CD4-positive, alpha-beta T cell treated with Interleukin-15 for 1 hour (primary cell): ENCODE results near the gene ZNF221.
"Not testable (repeated sequence)": the region's sequence is repeated elsewhere in the genome, so short reads cannot be mapped to it uniquely, and the experiment has no call there.

ENCODE experiments used
- DNase-seq: peaks from one replicate; pipeline ENCODE4 v3.0.0-alpha.2; 2020

The ZNF221 gene

DNA sequence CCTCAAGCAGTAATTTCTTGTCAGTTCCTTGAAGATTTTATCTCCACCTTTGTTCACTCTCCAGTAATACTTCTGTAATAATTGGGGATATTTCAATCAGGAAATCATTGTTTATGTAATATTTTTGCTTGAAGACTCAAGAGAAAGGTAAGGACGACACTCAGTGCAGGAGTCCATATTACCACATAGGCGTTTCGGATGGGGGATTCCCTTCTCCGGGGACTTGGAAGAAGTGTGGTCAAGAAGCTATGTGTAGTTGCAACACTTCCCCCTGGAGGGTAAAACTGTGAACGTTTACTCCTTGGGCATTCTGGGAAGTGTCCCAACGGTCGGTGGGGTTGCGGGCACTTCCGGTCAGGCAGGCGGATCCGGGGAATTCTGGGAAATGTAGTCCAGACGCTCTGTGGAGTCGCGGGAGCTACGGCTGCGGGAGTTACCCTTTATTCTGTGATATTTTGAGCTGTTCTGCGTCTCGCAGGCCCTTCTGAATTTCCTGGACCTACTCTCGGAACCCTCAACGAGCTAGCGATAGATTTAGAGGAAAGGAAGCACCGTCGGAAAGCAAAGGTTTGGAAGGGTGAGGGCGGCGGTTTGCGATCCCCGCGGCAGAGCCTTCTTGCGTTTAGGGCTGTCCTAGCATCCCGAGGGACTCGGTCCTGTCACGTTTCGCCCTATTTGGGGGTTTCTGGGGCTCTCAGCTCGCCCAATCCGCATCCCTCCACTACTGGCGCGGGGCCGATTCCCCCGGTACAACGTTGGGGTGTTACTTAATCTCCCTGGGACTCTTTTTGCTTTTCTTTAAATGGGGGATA, at the start of gene ZNF221:
Gene ZNF221, plus strand, starts transcription at position 395 of the 812 bp plus-strand sequence. CDS start 11,499 bp downstream, outside the sequence.
- peak; percentile 82 for DNase-seq

DNA sequence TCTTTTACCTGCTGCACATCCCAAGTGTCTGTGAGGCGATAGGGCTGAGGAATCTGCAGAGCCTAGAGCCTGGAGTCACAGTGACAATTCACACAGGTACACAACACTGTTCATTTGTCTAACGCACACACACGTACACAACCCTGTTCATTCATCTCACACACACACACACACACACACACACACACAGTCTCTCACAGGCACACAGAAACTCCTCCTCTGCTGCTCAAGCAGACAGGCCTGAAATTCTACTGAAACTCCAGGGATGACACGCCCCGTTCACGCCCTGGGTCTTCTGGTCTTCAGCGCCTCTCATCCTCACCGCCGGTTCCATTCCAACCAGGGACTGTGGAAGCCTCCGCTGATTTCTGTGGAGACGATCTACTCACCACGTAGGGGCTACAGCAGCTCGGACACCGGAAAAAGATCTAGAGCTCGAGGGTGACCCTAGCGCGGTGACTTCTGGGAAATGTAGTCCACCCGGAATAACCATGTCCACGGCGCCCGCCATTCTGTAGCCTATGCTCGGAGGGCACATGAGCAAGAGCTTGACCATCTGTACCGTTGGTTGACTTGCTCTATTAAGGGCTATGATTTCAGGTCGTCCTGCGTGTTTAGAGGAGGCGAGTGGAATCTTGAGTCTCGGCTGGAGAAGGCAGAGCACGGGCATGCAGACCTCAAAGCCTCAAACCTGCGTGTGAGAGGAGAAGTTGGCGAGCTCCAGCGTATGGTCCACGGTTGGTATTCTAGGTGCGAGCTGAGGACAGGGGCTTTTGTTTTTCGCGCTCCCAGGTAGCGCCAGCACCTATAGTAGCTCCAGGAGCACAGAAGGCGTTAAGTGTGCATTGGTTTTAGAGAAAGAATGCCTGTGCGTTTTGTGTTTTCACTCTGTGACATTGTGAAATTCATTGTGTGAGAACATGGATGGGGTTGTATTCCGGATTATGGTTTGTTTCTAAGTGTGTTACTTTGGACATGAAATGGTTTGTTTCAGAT, 49.3 kb upstream of the ZNF221 start:
- peak; percentile 60 for DNase-seq

DNA sequence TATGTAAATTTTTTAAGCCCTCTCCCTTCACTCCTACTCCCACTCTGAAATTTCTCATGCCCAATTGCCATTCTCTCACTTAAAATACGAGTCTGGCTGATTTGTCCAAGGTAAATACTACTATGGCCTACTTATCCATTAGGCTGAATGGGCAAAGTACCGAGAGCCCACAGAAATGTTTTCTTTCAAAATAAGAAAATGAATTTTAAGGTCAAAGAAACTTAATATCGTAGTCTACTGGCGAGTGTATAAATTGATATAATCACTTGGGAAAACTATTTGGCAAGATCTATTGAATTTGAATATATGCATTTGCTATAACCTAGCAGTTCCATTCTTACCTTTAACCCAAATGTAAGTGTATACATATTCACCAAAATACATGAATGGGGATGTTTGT, 48.6 kb upstream of the ZNF221 start:
- DNase-seq: no peak

DNA sequence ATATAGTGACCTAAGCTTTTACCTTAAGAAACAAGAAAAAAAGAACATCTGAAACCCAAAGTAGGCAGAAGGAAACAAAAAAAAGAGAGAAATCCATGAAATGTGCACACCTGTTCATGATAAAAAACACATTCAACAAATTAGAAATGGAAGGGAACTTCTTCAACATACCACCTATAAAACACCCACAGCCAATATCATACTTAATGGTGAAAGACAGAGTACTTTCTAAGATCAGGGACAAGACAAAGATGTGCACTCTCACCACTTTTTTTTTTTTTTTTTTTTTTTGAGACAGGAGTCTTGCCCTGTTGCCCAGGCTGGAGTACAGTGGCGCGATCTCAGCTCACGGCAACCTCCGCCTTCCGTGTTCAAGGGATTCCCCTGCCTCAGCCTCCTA, 45.1 kb upstream of the ZNF221 start:
- no peak for DNase-seq

DNA sequence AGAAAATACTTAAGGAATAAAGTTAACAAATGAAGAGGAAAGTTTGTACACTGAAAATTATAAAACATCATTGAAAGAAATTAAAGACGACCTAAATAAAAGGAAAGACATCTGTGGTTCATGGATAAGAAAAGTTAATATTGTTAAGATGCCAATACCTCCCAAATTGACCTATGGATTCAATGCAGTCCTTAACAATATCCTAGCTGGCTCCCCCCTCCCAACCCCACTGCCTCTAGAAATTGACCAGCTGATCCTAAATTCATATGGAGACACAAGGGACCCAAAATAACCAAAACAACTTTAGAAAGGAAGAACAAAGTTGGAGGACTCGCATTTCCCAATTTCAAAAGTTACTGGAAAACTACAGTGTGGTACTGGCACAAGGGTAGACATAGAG, 44.3 kb upstream of the ZNF221 start:
- no peak for DNase-seq

DNA sequence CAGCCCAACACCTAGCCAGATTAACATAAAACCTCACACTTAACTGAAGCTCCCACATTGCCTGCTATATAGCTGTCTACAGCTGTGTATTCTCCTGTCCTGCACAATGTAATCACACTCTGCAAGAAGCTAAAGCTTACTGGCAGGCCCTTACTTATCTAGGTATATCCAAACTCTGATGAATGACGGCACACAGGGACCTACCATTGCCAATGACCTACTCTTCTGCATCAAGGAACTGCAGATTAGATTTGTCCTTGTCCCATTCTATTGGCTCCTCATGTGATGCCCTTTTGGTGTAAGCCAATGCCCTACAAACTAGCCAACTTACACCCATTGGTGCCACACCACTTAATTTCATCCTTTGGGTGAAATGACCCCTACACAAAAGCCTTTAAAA, 42.4 kb upstream of the ZNF221 start:
- DNase-seq: no peak

DNA sequence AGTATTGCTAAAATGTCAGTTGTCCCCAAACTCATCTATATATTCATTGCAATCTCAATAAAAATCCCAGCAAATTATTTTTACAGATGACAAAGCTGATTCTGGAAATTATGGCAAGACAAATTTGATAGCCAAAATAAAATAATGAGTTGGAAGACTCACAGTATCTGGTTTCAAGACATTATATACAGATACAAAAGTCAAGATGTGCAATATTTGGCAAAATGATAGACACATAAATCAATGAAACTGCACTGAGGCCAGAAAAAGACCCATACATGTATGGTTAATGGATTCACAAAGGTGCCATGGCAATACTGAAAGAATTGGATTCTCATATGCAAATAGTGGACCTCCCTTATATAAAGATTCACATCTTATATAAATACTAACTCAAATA, 40.1 kb upstream of the ZNF221 start:
- DNase-seq: no peak

DNA sequence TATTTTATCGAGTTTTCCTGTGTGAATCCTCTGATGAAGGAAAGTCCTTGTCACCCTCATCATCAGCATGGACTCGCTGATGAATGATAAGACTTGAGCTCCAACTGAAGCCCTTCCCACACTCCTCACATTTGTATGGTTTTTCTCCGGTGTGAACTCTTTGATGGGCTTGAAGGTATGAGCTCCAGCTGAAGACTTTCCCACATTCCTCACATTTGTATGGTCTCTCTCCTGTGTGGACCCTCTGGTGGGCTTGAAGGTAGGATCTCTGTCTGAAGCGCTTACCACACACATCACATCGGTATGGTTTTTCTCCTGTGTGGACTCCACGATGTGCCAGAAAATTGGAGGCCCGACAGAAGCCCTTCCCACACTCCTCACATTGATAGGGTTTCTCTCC, 37.6 kb upstream of the ZNF221 start:
- DNase-seq: no peak

DNA sequence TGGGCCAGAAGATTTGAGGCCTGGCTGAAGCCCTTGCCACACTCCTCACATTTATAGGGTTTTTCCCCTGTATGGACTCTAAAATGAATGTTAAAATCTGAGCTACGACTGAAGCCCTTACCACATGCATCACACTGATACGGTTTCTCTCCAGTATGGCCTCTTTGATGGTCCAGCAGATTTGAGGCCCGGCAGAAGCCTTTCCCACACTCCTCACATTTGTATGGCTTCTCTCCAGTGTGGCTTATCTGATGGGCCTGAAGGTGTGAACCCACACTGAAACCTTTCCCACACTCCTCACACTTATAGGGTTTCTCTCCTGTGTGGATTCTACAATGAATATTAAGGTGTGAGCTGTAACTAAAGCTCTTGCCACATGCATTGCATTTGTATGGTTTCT, 37.0 kb upstream of the ZNF221 start:
- DNase-seq: no peak

DNA sequence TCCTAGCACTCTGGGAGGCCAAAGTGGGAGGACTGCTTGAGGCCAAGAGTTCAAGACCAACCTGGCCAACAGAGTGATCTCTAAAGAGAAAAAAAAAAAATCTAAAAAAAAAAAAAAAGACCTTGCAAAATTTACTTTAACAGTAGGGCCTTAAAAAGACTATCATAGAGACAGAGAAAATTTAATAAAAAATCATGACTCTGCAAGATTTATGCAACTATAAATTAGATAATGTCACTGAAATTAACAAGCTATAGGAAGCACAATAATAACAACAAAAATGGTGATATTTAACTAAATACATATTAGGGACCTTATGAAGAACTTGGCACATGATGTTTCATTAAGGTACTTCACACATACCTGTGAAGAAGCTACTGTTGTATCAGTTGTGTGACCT, 27.2 kb upstream of the ZNF221 start:
- no peak for DNase-seq

DNA sequence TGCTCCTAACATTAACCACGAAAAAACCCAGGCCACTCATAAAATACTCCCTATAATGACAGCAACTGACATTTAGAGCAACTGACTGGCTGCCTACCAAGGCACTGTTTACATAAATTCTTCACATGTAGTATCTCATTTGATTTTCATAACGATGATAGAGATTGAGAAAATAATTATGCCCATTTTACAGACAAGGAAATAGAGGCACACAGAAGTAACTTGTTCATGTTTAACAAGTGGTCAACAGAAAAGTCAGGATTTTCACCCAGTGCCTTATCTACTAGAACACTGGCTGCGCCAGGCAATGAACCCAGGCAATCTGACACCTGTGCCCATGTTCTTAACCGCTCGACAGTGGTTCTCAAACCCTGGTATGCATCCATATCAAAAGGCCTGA, 22.2 kb upstream of the ZNF221 start:
- no peak for DNase-seq

DNA sequence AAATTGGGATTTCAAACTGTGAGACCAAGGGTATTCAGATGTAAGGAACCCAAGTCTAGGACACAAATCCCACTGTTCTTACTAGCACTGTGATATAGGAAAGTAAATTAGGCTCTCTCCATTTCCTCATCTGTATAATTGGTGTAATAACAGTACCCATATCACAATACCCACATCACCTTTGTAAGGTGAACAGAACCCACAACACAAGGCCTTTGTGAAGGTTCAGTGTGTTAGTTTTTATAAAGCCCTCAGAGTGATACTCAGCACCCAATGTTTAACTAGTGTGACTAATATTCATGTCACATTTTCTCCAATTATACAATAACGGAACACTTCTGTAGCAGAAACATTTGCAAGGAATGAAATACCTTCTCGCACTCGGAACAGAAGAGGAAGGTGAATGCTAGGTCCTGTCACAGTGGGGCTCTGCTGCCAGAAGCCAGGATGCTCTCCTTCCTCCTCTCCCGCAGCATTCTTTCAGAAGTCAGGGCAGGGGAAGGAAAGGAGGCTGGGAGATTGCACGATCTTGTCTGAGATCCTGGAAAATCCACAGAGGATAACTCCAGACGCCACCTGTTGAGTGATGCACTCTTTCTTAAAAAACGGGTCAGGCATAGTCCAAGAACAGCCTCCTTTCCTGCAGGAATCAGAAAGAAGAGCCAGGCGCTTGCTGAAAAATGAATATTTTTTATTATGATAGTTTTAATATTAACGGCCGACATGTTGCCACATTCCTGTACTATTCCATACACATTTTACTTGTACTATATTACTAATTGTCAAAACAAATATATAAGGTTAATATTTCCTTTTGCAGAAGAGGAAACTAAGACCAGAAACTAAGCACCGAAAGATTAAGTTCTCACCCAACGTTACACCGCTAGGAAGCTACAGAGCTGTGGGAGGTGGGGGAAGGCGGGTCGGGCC, 16.7 kb upstream of the ZNF221 start:
- no peak for DNase-seq

DNA sequence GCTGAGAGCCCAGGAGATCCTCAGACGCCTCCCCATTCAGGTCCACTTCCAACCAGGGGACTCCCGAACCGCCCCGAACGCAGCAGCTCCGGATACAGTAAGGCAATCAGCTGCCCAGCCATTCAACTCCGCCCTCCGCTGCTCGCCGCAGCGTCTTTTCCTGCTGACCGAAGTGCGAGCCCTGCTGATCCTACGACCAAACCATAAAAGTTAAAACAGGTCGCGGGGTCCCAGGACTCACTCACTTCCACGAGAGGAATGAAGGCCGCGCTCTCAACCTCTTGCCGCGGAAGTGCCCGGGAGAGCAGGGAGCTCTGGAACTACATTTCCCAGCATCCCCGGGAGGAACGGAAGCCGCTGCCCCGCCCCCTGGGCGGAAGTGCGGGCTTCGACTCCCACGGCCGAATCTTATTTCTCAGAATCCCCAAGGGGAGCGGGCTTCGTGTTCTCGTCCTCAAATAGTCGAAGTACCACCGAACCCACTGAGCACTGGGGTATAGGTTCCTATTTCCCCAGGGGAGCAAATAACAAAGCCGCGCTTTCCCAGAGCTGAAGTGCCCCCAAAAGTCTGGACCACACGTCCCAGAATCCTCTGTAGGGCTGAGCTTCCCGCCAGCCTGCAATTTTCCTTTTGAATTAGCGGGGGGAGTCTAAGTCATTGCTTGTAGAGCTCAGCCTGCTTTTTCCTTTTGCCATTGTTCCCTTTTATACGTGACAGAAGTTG, 15.9 kb upstream of the ZNF221 start, which contains the start of gene ZNF45:
Gene ZNF45, minus strand, starts transcription at position 298 of the 724 bp plus-strand sequence. CDS start 13,097 bp downstream, outside the sequence.
- DNase-seq: peak; percentile 87

DNA sequence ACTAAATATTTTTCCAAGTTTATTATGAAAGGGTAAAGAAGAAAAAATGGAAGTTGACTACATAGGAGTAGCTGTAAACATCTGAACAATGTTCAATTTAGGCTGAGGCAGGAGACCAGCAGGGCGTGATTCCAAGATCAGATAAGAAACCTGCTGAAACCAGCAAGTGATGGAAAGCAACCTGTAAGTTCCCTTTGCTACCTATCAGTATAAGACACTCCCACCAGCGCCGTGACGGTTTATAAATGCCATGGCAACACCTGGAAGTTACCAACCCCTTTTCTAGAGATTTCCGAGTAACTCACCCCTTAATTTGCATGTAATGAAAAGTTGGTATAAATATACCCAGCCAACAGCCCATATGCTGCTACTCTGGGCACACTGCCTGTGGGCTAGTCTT, 14.8 kb upstream of the ZNF221 start:
- no peak for DNase-seq

DNA sequence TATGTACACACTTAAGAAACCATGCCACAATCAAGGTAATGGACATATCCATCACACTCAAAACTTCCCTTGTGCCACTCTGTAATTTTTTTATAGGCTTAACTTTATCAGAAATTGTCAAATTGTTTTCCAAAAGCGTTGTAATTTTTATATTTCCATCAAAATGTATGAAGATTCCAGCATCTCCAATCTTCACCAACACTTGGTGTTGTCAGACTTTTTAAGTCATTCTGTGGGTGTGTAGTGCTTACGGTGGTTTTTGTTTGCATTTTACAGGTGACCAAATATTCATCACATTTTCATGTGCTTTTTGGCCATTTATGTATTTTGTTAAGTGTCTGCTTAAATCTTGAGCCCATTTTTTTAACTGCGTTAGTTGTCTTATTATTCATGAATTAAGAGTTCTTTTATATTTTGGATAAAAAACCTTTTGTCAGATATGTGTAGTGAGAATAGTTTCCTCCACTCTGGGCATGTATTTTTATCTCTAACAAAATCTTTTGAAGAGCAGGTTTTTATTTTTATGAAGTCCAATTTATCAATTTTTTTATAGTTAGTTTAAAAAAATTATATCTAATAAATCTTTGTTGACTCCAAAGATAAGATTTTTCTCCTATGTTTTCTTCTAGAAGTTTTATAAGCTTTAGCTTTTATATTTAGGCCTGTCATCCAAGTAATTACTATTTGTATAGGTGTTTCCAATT, 11.3 kb upstream of the ZNF221 start:
- DNase-seq: no peak

DNA sequence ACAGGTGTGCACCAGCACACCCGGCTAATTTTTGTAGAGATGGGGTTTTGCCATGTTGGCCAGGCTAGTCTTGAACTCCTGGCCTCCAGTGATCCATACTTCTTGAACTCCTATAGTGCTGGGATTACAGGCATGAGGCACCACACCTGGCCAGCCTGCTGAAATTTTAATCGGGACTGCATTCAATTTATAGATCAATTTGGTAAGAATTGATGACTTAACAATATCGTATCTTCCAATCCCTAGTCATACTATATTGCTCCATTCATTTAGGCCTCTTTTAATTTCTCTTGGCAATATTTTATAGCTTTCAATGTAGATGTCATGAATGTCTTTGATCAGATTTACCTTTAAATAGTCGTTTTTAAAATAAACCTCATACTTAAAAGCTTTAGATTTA, 10.3 kb upstream of the ZNF221 start:
- no peak for DNase-seq

DNA sequence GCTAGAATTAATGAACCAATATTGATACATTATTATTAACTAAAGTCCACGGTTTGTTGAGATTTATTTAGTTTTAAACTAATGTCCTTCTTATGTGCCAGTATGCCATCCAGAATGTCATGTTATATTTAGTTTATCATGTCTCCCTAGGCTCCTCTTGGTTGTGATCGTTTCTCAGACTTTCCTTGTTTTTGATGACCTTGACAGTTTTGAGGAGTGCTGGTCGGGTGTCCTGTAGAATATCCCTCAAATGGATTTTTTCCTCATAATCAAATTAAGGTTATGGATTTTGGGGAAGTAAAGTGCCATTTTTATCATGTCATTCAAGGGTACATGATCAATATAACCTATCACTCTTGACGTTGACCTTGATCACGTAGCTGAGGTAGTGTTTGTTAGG, 9.8 kb upstream of the ZNF221 start:
- DNase-seq: no peak

DNA sequence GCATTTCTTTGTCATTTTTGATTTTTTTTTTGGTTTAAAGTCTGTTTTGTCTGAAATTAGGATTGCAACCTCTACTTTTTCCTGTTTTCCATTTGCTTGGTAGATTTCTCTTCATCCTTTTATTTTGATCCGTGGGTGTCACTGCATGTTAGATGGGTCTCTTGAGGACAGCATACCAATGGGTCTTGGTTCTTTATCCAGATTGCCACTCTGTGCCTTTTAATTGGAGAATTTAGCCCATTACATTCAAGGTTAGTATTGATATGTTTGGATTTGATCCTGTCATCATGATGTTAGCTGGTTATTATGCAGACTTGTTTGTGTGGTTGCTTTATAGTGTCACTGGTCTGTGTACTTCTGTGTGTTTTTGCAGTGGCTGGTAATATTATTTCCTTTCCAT, 3.6 kb upstream of the ZNF221 start:
- DNase-seq: not testable (repeated sequence)

DNA sequence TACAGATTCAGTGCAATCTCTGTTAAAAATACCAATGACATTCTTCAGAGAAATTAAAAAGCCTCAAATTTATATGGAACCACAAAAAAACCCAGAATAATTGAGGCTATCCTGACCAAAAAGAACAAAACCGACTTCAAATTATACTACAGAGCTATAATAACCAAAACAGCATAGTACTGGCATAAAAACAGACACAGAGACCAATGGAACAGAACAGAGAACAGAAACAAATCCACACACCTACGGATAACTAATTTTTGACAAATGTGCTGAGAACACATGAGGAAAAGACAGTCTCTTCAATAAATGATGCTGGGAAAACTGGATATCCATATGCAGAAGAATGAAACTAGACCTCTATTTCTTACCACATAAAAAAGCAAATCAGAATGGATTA, 1.2 kb upstream of the ZNF221 start:
- DNase-seq: not testable (repeated sequence)

DNA sequence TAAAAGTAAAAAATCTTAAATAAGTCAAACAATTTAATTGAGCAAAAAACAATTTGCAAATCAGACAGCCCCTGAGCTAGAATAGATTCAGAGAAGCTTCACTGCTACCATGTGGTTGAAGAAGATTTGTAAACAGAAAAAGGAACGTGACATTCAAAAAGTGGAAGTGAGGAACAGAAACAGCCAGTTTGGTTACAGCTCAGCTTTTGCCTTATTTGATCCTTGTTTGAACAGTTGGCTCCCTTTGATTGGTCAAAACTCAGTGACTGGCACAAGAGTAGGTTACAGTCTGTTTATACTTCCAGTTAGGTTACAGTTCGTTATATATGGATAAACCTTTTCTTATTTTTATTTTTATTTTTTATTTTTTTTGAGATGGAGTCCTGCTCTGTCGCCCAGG, 5.8 kb downstream of the ZNF221 start:
- DNase-seq: no peak

DNA sequence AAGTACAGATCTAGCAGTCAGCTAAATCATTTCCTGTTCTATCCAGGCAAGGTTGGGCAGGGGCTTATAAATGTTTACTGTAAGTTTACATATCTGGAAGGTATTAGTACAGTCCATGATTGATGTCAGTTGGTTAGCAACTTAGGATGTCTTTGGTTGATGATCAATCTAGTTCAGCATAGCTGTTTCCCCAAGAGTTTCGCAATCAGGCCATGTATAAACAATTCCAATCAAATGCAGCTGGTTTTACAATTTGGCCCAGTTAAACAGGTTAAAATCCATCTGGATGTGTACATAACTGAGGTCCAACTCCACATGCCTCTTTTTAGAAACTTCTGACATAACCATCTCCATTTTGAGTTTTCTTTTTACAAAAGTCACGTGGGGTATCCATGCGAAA, 6.9 kb downstream of the ZNF221 start:
- no peak for DNase-seq
